H9 (cell line): ENCODE data around the gene ACOXL. TPM values are rescaled to one million over a fixed set of nuclear protein-coding genes. Genes with fewer than 3 reads are reported as not detected.

Experiments used
- DNase-seq: peaks from one replicate; pipeline ENCODE4 v3.0.0-alpha.2; 2017
- H2AFZ ChIP-seq: one replicate; pipeline ENCODE4 v1.6.1; 2013; ENCODE audit warnings: mild to moderate bottlenecking, low read length, control low read depth, moderate library complexity
- H2AK5ac ChIP-seq: 2 replicates; pipeline ENCODE4 v1.6.1; 2013; ENCODE audit warnings: low read length, control low read depth, mixed read lengths; ENCODE audit not compliant: insufficient read length
- H2BK120ac ChIP-seq: one replicate; pipeline ENCODE4 v1.6.1; 2013; ENCODE audit warnings: low read depth, mild to moderate bottlenecking, low read length, control low read depth, inconsistent platforms; ENCODE audit not compliant: poor library complexity, severe bottlenecking
- H2BK12ac ChIP-seq: 2 replicates; pipeline ENCODE4 v1.6.1; 2013; ENCODE audit warnings: low read length, control low read depth, mixed read lengths, low read depth; ENCODE audit not compliant: insufficient read length
- H2BK15ac ChIP-seq: 2 replicates; pipeline ENCODE4 v1.6.1; 2013; ENCODE audit warnings: low read depth, low read length, control low read depth
- H2BK20ac ChIP-seq: one replicate; pipeline ENCODE4 v1.6.1; 2013; ENCODE audit warnings: low read depth, mild to moderate bottlenecking, low read length, control low read depth, inconsistent platforms; ENCODE audit not compliant: poor library complexity, severe bottlenecking
- H2BK5ac ChIP-seq: 2 replicates; pipeline ENCODE4 v1.6.1; 2013; ENCODE audit warnings: low read length, control low read depth, mixed read lengths; ENCODE audit not compliant: insufficient read length
- H3K14ac ChIP-seq: 2 replicates; pipeline ENCODE4 v1.6.1; 2013; ENCODE audit warnings: low read length, control low read depth; ENCODE audit not compliant: insufficient read depth
- H3K18ac ChIP-seq: 2 replicates; pipeline ENCODE4 v1.6.1; 2013; ENCODE audit warnings: low read depth, mild to moderate bottlenecking, mixed read lengths, low read length, control low read depth; ENCODE audit not compliant: insufficient read length
- H3K23ac ChIP-seq: 2 replicates; pipeline ENCODE4 v1.6.1; 2013; ENCODE audit warnings: low read length, control low read depth, mixed read lengths, low read depth; ENCODE audit not compliant: insufficient read length
- H3K23me2 ChIP-seq: 2 replicates; pipeline ENCODE4 v1.6.1; 2013; ENCODE audit warnings: low read depth, mild to moderate bottlenecking, mixed read lengths, low read length, control low read depth; ENCODE audit not compliant: insufficient read length, poor library complexity, severe bottlenecking
- H3K27ac ChIP-seq: 2 replicates; pipeline ENCODE4 v1.5.1; 2013; ENCODE audit warnings: low read length, control low read depth, mixed read lengths, low read depth; ENCODE audit not compliant: insufficient read length
- H3K27me3 ChIP-seq: 2 replicates; pipeline ENCODE4 v1.6.1; 2013; ENCODE audit warnings: low read length, control low read depth, inconsistent platforms; ENCODE audit not compliant: insufficient read depth
- H3K4ac ChIP-seq: 2 replicates; pipeline ENCODE4 v1.6.1; 2013; ENCODE audit warnings: low read depth, mild to moderate bottlenecking, control low read depth, inconsistent platforms, low read length, moderate library complexity
- H3K4me1 ChIP-seq: 2 replicates; pipeline ENCODE4 v1.6.1; 2013; ENCODE audit warnings: low read length, control low read depth, inconsistent platforms; ENCODE audit not compliant: insufficient read depth
- H3K4me2 ChIP-seq: 2 replicates; pipeline ENCODE4 v1.6.1; 2013; ENCODE audit warnings: low read length, control low read depth, mixed read lengths; ENCODE audit not compliant: insufficient read length, insufficient read depth
- H3K56ac ChIP-seq: 2 replicates; pipeline ENCODE4 v1.6.1; 2013; ENCODE audit warnings: low read depth, mild to moderate bottlenecking, mixed read lengths, low read length, control low read depth; ENCODE audit not compliant: insufficient read length
- H3K79me1 ChIP-seq: 2 replicates; pipeline ENCODE4 v1.6.1; 2013; ENCODE audit warnings: low read depth, mild to moderate bottlenecking, moderate library complexity, low read length, control low read depth, inconsistent platforms; ENCODE audit not compliant: insufficient read depth, poor library complexity, severe bottlenecking
- H3K79me2 ChIP-seq: 2 replicates; pipeline ENCODE4 v1.6.1; 2013; ENCODE audit warnings: low read length, control low read depth, inconsistent platforms; ENCODE audit not compliant: insufficient read depth
- H3K9ac ChIP-seq: 2 replicates; pipeline ENCODE4 v1.6.1; 2013; ENCODE audit warnings: low read length, control low read depth, mixed read lengths; ENCODE audit not compliant: insufficient read length; ENCODE audit errors: extremely low read depth
- H3K9me3 ChIP-seq: one replicate; pipeline ENCODE4 v1.6.1; 2013; ENCODE audit warnings: low read depth, low read length, inconsistent platforms; ENCODE audit not compliant: control insufficient read depth
- H3T11ph ChIP-seq: one replicate; pipeline ENCODE4 v1.6.1; 2013; ENCODE audit warnings: mild to moderate bottlenecking, low read length, control low read depth, inconsistent platforms
- H4K20me1 ChIP-seq: one replicate; pipeline ENCODE4 v1.6.1; 2013; ENCODE audit not compliant: control insufficient read depth, insufficient read length, insufficient read depth
- H4K5ac ChIP-seq: 2 replicates; pipeline ENCODE4 v1.6.1; 2013; ENCODE audit warnings: low read depth, mild to moderate bottlenecking, mixed read lengths, low read length, control low read depth; ENCODE audit not compliant: insufficient read length
- H4K8ac ChIP-seq: replicated peaks from 2 replicates; pipeline ENCODE4 v1.6.1; 2013; ENCODE audit warnings: low read length, control low read depth, mixed read lengths, low read depth; ENCODE audit not compliant: insufficient read length
- H4K91ac ChIP-seq: 2 replicates; pipeline ENCODE4 v1.6.1; 2013; ENCODE audit warnings: low read depth, mild to moderate bottlenecking, moderate library complexity, mixed read lengths, low read length, control low read depth; ENCODE audit not compliant: insufficient read length
- H3K27ac Mint-ChIP-seq, 3 experiments: 2 replicates in 2 of 3; 3 replicates in 1 of 3; pipeline ENCODE4 v1.8.0; 2020 to 2021; ENCODE audit warnings: mixed read lengths in 3 of 3, mild to moderate bottlenecking in 1 of 3, moderate library complexity in 1 of 3
- H3K27me3 Mint-ChIP-seq: 2 replicates; pipeline ENCODE4 v1.8.0; 2021; ENCODE audit warnings: low read depth, mild to moderate bottlenecking, moderate library complexity, mixed read lengths
- H3K36me3 Mint-ChIP-seq, 3 experiments: 2 replicates in 2 of 3; 3 replicates in 1 of 3; pipeline ENCODE4 v1.8.0; 2020 to 2021; ENCODE audit warnings: low read depth in 3 of 3, mixed read lengths in 3 of 3; ENCODE audit not compliant: insufficient read depth in 1 of 3
- H3K4me1 Mint-ChIP-seq, 2 experiments: 2 replicates each; pipeline ENCODE4 v1.8.0; 2020; ENCODE audit warnings: mixed read lengths in 2 of 2
- H3K4me3 Mint-ChIP-seq, 2 experiments: 2 replicates in 1 of 2; 3 replicates in 1 of 2; pipeline ENCODE4 v1.8.0; 2020 to 2021; ENCODE audit warnings: mild to moderate bottlenecking in 2 of 2, mixed read lengths in 2 of 2, moderate library complexity in 1 of 2
- H3K9me3 Mint-ChIP-seq, 2 experiments: 2 replicates in 1 of 2; 3 replicates in 1 of 2; pipeline ENCODE4 v1.8.0; 2020; ENCODE audit warnings: mild to moderate bottlenecking in 2 of 2, mixed read lengths in 2 of 2, moderate library complexity in 1 of 2
- WGBS: extraction: QIAGEN DNeasy Blood & Tissue Kit; methylation state at CpG from one replicate; pipeline ENCODE4 v1.1.7; 2013; ENCODE audit warnings: missing lambda C conversion rate, low lambda C conversion rate, mixed read lengths; ENCODE audit not compliant: insufficient read length; ENCODE audit errors: extremely low coverage; 5-methylcytosine and 5-hydroxymethylcytosine counted together
- total RNA-seq: library from RNA; stranded (reverse); gene quantifications from 2 replicates; pipeline ENCODE4 v1.2.1, GENCODE V29; 2021
- TF ChIP-seq, protein P1 (sequence below): fragments of 200-600 bp; sonication (generic); conservative IDR thresholded peaks from 3 replicates; pipeline ENCODE4 v1.8.0; 2021; ENCODE audit warnings: antibody characterized with exemption, mild to moderate bottlenecking

The ACOXL gene
- total RNA-seq, 1 experiment from 2014 or later: 37.6 TPM

DNA sequence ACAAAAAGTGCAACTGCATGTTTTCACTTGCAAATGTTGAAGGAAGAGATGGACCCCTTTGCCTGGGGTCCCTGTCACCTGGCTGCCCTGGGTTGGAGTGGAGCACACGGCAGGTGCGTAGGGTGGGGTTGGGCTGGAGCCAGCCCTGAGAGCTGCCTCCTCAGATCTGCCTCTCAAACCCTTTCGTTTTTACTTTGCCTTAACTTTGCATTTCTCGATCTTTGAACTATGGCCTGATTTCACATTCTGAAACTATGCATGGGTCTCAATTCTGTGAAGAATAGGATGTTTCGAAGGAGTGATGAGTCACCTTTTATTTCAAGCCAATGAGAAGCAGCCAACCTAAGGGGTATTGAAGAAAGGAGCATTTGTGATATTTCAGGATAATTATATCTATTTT, 132.8 kb downstream of the ACOXL start:
- no peak overlapping the region for H2AFZ ChIP-seq
- H4K5ac ChIP-seq: no peak overlapping the region
- H2BK12ac ChIP-seq: no peak overlapping the region
- no peaks in the 10 kb centered on the region for H3K79me1 ChIP-seq
- H2BK15ac ChIP-seq: no peak overlapping the region
- H3K23me2 ChIP-seq: no peaks in the 10 kb centered on the region
- peaks cover 26 to 55% of the 10 kb centered on the region in 2 experiments for H3K4me1 Mint-ChIP-seq
- H3K4ac ChIP-seq: no peak overlapping the region
- H4K91ac ChIP-seq: no peak overlapping the region
- H2BK120ac ChIP-seq: no peak overlapping the region
- no peak overlapping the region for H3K56ac ChIP-seq
- no peak overlapping the region for H2BK20ac ChIP-seq
- peaks cover 2 to 22% (median 18%) of the 10 kb centered on the region in 3 experiments; a peak in 4 of 7 replicates for H3K36me3 Mint-ChIP-seq
- H3K4me3 Mint-ChIP-seq: no peak overlapping the region
- no peak overlapping the region for H3T11ph ChIP-seq
- no peak overlapping the region for H3K9ac ChIP-seq
- no peaks in the 10 kb centered on the region for H3K27me3 Mint-ChIP-seq
- WGBS: no CpG with 5 or more reads among the region's 5 CpGs
- H3K27me3 ChIP-seq: no peaks in the 10 kb centered on the region
- no peak overlapping the region for H3K27ac ChIP-seq
- no peak overlapping the region for H2AK5ac ChIP-seq
- H2BK5ac ChIP-seq: no peak overlapping the region
- H3K79me2 ChIP-seq: no peaks in the 10 kb centered on the region
- peaks cover 4% of the 10 kb centered on the region; the same call in 1 of the 2 replicates for H3K4me1 ChIP-seq
- no peak overlapping the region for H4K8ac ChIP-seq
- peak overlapping the region in 2 of 3 experiments; percentile 9 to 22; a peak in 1 of 7 replicates for H3K27ac Mint-ChIP-seq
- H3K23ac ChIP-seq: no peak overlapping the region
- H3K9me3 Mint-ChIP-seq: no peaks in the 10 kb centered on the region
- H3K14ac ChIP-seq: no peak overlapping the region
- TF ChIP-seq, protein P1, sequence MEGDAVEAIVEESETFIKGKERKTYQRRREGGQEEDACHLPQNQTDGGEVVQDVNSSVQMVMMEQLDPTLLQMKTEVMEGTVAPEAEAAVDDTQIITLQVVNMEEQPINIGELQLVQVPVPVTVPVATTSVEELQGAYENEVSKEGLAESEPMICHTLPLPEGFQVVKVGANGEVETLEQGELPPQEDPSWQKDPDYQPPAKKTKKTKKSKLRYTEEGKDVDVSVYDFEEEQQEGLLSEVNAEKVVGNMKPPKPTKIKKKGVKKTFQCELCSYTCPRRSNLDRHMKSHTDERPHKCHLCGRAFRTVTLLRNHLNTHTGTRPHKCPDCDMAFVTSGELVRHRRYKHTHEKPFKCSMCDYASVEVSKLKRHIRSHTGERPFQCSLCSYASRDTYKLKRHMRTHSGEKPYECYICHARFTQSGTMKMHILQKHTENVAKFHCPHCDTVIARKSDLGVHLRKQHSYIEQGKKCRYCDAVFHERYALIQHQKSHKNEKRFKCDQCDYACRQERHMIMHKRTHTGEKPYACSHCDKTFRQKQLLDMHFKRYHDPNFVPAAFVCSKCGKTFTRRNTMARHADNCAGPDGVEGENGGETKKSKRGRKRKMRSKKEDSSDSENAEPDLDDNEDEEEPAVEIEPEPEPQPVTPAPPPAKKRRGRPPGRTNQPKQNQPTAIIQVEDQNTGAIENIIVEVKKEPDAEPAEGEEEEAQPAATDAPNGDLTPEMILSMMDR: no peak
- no peak for DNase-seq
- no peak overlapping the region for H3K4me2 ChIP-seq
- no peaks in the 10 kb centered on the region for H3K9me3 ChIP-seq
- no peak overlapping the region for H3K18ac ChIP-seq
- H4K20me1 ChIP-seq: no peaks in the 10 kb centered on the region
